ENCODE results near the gene C1QC. TPM values are rescaled to one million over a fixed set of nuclear protein-coding genes. Genes with fewer than 3 reads are reported as not detected.

Gene C1QC
- total and polyA plus RNA-seq, 2 experiments from 2014 or later = not detected

DNA sequence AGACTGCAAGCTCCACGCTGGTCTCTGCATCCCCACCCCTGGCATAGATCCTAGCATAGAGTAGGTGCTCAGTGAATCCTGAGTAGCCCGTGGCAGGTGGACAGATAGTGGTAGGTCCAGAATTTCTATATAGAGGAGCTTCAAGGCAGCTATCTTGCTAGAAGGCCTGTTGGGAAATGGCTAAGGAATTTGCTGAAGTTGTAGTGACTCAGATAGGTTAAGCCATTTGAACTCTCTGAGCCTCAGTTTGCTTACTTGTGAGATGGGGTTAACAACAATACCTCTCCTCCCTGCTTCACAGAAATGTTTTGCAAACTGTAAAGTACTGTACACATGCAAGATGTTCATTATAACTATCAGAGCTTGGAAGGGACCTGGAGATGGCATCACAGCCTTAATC, 43.8 kb downstream of the C1QC start:
- no peaks in the 10 kb centered on the region; the same call in 2 of the 3 replicates for H3K9me3 Mint-ChIP-seq
- Histone ChIP-seq H3K36me3 (ENCODE audit: insufficient read depth) (no peaks in the 10 kb centered on the region), H2AFZ (no peak overlapping the region), H3F3A (replicated peaks; ENCODE audit: low read depth) (no peaks in the 10 kb centered on the region), H3K27ac (ENCODE audit: low read depth) (no peak overlapping the region), H3K4me3 (no peak overlapping the region), H3K9me2 (ENCODE audit: insufficient read depth) (no peaks in the 10 kb centered on the region), H4K20me1 (replicated peaks; ENCODE audit: insufficient read depth) (no peaks in the 10 kb centered on the region), H3K4me2 (no peak overlapping the region), H3K27me3 (ENCODE audit: insufficient read depth) (no peaks in the 10 kb centered on the region), H3K4me1 (ENCODE audit: insufficient read depth) (no peaks in the 10 kb centered on the region), H3K79me2 (replicated peaks; ENCODE audit: insufficient read depth) (no peaks in the 10 kb centered on the region)
- no peaks in the 10 kb centered on the region for H3K36me3 Mint-ChIP-seq (ENCODE audit: low read depth)
- H3K4me1 Mint-ChIP-seq = peaks cover 7% of the 10 kb centered on the region
- DNase-seq (ENCODE audit: low spot score) (no peak), ATAC-seq (no peak)
- TF ChIP-seq STAT1 (IDR thresholded peaks at IDR 0.05; ENCODE audit: unreplicated experiment) = no peak
- no peak for TF ChIP-seq ZNF331 (CRISPR knock-in tag; IDR thresholded peaks at IDR 0.05; ENCODE audit: low read depth)
- no peak for TF ChIP-seq POLR2AphosphoS5 (IDR thresholded peaks at IDR 0.05; ENCODE audit: low read depth)
- TF ChIP-seq JUNB (IDR thresholded peaks at IDR 0.05; ENCODE audit: unreplicated experiment) = no peak
- TF ChIP-seq, protein P1, sequence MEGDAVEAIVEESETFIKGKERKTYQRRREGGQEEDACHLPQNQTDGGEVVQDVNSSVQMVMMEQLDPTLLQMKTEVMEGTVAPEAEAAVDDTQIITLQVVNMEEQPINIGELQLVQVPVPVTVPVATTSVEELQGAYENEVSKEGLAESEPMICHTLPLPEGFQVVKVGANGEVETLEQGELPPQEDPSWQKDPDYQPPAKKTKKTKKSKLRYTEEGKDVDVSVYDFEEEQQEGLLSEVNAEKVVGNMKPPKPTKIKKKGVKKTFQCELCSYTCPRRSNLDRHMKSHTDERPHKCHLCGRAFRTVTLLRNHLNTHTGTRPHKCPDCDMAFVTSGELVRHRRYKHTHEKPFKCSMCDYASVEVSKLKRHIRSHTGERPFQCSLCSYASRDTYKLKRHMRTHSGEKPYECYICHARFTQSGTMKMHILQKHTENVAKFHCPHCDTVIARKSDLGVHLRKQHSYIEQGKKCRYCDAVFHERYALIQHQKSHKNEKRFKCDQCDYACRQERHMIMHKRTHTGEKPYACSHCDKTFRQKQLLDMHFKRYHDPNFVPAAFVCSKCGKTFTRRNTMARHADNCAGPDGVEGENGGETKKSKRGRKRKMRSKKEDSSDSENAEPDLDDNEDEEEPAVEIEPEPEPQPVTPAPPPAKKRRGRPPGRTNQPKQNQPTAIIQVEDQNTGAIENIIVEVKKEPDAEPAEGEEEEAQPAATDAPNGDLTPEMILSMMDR (conservative IDR thresholded peaks at IDR 0.05; ENCODE audit: low read depth in 2 of 2) = no peak
- TF ChIP-seq, protein P2, sequence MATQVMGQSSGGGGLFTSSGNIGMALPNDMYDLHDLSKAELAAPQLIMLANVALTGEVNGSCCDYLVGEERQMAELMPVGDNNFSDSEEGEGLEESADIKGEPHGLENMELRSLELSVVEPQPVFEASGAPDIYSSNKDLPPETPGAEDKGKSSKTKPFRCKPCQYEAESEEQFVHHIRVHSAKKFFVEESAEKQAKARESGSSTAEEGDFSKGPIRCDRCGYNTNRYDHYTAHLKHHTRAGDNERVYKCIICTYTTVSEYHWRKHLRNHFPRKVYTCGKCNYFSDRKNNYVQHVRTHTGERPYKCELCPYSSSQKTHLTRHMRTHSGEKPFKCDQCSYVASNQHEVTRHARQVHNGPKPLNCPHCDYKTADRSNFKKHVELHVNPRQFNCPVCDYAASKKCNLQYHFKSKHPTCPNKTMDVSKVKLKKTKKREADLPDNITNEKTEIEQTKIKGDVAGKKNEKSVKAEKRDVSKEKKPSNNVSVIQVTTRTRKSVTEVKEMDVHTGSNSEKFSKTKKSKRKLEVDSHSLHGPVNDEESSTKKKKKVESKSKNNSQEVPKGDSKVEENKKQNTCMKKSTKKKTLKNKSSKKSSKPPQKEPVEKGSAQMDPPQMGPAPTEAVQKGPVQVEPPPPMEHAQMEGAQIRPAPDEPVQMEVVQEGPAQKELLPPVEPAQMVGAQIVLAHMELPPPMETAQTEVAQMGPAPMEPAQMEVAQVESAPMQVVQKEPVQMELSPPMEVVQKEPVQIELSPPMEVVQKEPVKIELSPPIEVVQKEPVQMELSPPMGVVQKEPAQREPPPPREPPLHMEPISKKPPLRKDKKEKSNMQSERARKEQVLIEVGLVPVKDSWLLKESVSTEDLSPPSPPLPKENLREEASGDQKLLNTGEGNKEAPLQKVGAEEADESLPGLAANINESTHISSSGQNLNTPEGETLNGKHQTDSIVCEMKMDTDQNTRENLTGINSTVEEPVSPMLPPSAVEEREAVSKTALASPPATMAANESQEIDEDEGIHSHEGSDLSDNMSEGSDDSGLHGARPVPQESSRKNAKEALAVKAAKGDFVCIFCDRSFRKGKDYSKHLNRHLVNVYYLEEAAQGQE (IDR thresholded peaks at IDR 0.05; ENCODE audit: unreplicated experiment) = no peak
- TF ChIP-seq, protein P3, sequence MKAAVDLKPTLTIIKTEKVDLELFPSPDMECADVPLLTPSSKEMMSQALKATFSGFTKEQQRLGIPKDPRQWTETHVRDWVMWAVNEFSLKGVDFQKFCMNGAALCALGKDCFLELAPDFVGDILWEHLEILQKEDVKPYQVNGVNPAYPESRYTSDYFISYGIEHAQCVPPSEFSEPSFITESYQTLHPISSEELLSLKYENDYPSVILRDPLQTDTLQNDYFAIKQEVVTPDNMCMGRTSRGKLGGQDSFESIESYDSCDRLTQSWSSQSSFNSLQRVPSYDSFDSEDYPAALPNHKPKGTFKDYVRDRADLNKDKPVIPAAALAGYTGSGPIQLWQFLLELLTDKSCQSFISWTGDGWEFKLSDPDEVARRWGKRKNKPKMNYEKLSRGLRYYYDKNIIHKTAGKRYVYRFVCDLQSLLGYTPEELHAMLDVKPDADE (IDR thresholded peaks at IDR 0.05) = no peak
- no peak for TF ChIP-seq ZNF114 (CRISPR knock-in tag; IDR thresholded peaks at IDR 0.05)
- TF ChIP-seq EZH2phosphoT487 (IDR thresholded peaks at IDR 0.05; ENCODE audit: unreplicated experiment) = no peak
- TF ChIP-seq, protein P4, sequence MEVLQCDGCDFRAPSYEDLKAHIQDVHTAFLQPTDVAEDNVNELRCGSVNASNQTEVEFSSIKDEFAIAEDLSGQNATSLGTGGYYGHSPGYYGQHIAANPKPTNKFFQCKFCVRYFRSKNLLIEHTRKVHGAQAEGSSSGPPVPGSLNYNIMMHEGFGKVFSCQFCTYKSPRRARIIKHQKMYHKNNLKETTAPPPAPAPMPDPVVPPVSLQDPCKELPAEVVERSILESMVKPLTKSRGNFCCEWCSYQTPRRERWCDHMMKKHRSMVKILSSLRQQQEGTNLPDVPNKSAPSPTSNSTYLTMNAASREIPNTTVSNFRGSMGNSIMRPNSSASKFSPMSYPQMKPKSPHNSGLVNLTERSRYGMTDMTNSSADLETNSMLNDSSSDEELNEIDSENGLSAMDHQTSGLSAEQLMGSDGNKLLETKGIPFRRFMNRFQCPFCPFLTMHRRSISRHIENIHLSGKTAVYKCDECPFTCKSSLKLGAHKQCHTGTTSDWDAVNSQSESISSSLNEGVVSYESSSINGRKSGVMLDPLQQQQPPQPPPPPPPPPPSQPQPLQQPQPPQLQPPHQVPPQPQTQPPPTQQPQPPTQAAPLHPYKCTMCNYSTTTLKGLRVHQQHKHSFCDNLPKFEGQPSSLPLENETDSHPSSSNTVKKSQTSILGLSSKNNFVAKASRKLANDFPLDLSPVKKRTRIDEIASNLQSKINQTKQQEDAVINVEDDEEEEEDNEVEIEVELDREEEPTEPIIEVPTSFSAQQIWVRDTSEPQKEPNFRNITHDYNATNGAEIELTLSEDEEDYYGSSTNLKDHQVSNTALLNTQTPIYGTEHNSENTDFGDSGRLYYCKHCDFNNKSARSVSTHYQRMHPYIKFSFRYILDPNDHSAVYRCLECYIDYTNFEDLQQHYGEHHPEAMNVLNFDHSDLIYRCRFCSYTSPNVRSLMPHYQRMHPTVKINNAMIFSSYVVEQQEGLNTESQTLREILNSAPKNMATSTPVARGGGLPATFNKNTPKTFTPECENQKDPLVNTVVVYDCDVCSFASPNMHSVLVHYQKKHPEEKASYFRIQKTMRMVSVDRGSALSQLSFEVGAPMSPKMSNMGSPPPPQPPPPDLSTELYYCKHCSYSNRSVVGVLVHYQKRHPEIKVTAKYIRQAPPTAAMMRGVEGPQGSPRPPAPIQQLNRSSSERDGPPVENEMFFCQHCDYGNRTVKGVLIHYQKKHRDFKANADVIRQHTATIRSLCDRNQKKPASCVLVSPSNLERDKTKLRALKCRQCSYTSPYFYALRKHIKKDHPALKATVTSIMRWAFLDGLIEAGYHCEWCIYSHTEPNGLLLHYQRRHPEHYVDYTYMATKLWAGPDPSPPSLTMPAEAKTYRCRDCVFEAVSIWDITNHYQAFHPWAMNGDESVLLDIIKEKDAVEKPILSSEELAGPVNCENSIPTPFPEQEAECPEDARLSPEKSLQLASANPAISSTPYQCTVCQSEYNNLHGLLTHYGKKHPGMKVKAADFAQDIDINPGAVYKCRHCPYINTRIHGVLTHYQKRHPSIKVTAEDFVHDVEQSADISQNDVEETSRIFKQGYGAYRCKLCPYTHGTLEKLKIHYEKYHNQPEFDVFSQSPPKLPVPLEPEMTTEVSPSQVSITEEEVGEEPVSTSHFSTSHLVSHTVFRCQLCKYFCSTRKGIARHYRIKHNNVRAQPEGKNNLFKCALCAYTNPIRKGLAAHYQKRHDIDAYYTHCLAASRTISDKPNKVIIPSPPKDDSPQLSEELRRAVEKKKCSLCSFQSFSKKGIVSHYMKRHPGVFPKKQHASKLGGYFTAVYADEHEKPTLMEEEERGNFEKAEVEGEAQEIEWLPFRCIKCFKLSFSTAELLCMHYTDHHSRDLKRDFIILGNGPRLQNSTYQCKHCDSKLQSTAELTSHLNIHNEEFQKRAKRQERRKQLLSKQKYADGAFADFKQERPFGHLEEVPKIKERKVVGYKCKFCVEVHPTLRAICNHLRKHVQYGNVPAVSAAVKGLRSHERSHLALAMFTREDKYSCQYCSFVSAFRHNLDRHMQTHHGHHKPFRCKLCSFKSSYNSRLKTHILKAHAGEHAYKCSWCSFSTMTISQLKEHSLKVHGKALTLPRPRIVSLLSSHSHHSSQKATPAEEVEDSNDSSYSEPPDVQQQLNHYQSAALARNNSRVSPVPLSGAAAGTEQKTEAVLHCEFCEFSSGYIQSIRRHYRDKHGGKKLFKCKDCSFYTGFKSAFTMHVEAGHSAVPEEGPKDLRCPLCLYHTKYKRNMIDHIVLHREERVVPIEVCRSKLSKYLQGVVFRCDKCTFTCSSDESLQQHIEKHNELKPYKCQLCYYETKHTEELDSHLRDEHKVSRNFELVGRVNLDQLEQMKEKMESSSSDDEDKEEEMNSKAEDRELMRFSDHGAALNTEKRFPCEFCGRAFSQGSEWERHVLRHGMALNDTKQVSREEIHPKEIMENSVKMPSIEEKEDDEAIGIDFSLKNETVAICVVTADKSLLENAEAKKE (CRISPR knock-in tag; IDR thresholded peaks at IDR 0.05) = no peak
- TF ChIP-seq EZH2 (IDR thresholded peaks at IDR 0.05; ENCODE audit: low read depth, unreplicated experiment) = no peak
- TF ChIP-seq NANOG (IDR thresholded peaks at IDR 0.05; ENCODE audit: borderline replicate concordance) = no peak
- no peak for TF ChIP-seq CREB1 (CRISPR knock-in tag; IDR thresholded peaks at IDR 0.05; ENCODE audit: low read depth)
- peaks cover 9% of the 10 kb centered on the region for H3K27me3 Mint-ChIP-seq (ENCODE audit: insufficient read depth, low read depth, poor library complexity)
- H3K27ac Mint-ChIP-seq = no peak overlapping the region
- no peak overlapping the region for H3K4me3 Mint-ChIP-seq
